Panc1 (cell line): Measurements from ENCODE around the gene TTLL10.

Experiments
- POLR2AphosphoS5 ChIP-seq: IDR thresholded peaks from 2 replicates; pipeline ENCODE4 v1.6.1; 2012; ENCODE audit warnings: mild to moderate bottlenecking, low read depth, low read length, moderate library complexity
- TF ChIP-seq, protein P1 (sequence below): fragments of 450-650 bp; IDR thresholded peaks from 2 replicates; pipeline ENCODE4 v1.5.1; 2017; ENCODE audit warnings: mild to moderate bottlenecking

DNA sequence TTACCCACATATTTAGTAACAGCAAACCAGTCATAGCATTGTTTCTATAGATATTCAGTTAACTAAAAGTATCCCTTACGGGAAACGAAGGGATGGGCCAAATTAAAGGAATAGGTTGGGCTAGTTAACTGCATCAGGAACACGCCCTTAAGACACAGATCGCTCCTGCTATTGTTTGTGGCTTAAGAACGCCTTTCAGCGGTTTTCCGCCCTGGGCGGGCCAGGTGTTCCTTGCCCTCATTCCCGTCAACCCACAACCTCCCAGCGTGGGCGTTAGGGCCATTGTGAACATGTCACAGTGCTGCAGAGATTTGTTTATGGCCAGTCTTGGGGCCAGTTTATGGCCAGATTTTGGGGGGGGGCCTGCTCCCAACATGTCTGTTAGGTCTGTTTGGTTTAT lies 18.1 kb downstream of the TTLL10 start:
- TF ChIP-seq, protein P1, sequence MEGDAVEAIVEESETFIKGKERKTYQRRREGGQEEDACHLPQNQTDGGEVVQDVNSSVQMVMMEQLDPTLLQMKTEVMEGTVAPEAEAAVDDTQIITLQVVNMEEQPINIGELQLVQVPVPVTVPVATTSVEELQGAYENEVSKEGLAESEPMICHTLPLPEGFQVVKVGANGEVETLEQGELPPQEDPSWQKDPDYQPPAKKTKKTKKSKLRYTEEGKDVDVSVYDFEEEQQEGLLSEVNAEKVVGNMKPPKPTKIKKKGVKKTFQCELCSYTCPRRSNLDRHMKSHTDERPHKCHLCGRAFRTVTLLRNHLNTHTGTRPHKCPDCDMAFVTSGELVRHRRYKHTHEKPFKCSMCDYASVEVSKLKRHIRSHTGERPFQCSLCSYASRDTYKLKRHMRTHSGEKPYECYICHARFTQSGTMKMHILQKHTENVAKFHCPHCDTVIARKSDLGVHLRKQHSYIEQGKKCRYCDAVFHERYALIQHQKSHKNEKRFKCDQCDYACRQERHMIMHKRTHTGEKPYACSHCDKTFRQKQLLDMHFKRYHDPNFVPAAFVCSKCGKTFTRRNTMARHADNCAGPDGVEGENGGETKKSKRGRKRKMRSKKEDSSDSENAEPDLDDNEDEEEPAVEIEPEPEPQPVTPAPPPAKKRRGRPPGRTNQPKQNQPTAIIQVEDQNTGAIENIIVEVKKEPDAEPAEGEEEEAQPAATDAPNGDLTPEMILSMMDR, result no peak
- TF ChIP-seq POLR2AphosphoS5, result no peak
